Measurements from ENCODE around the gene PROSER3. TPM values are rescaled to one million over a fixed set of nuclear protein-coding genes. Genes with fewer than 3 reads are reported as not detected.

The PROSER3 gene
- total RNA-seq, 1 donor from 2014 or later = 20.8 TPM

DNA sequence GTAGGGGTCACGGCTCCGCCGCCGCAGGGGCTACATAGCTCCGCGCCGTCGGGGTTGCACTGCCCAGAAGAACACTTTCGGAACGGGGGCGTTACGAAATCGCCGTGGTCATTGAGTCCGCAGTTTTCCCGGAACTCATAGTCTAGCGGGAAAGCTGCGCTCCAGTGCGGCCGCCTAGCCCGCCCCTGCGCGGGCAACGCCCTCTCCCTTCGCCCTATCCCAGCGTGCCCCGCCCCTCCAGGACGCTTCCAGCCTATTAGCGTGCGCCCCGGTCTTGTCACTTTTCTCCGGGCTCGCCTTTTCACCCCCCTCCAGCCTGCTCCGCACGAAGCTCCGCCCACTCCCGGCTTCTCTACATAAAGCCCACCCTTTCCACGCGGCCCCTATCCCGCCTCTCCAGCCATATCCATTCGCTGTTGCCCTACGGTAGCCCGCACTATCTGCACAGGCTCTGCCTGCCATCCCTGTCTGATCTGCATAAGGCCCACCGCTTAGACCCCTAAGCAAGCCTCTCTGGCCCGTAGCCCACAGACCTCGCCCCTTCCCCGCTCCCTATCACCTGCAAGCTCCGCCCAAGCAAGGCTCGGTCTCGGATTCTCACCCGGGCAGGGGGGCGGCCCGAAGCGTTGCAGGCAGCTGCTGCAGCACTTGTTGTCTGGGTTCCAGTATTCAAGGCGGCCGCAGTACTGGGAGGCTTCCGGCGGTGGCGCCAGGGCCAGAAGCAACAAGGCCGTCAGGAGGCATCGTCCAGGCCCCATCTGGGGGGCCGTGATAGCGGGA lies 17.4 kb upstream of the PROSER3 start:
- DNase-seq (peak; percentile 99), ATAC-seq (peak; percentile 89 to 91)
- peak overlapping the region; percentile 88 for H3K27ac ChIP-seq
- H3K36me3 ChIP-seq = peaks cover 39% of the 10 kb centered on the region
- H3K9me3 ChIP-seq = no peaks in the 10 kb centered on the region
- H3K4me3 ChIP-seq = peak overlapping the region; percentile 64
- H3K27me3 ChIP-seq (ENCODE audit: low read depth) = no peaks in the 10 kb centered on the region
- intact Hi-C loops (cut with DNase I) = no loop called here
- peaks cover 41% of the 10 kb centered on the region for H3K4me1 ChIP-seq
- TF ChIP-seq, protein P1, sequence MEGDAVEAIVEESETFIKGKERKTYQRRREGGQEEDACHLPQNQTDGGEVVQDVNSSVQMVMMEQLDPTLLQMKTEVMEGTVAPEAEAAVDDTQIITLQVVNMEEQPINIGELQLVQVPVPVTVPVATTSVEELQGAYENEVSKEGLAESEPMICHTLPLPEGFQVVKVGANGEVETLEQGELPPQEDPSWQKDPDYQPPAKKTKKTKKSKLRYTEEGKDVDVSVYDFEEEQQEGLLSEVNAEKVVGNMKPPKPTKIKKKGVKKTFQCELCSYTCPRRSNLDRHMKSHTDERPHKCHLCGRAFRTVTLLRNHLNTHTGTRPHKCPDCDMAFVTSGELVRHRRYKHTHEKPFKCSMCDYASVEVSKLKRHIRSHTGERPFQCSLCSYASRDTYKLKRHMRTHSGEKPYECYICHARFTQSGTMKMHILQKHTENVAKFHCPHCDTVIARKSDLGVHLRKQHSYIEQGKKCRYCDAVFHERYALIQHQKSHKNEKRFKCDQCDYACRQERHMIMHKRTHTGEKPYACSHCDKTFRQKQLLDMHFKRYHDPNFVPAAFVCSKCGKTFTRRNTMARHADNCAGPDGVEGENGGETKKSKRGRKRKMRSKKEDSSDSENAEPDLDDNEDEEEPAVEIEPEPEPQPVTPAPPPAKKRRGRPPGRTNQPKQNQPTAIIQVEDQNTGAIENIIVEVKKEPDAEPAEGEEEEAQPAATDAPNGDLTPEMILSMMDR (IDR thresholded peaks at IDR 0.05) = peak; percentile 18

DNA sequence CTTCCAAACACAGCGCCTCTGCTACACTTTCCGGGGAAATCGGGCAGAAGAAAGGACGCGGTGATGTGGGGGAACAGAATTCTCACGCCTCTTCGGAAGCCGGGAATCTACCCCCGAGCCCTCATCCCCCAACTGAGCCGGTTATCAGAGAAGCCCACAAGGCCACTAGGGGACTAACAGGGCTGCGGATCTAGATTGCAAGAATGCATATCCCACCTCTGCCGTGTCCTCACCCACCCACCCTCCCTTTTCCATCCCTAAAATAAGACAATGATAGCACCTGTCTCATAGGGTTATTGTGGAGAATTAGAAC lies 16.8 kb upstream of the PROSER3 start:
- Histone ChIP-seq H3K9me3 (no peaks in the 10 kb centered on the region), H3K27ac (peak overlapping the region; percentile 88), H3K36me3 (peaks cover 34% of the 10 kb centered on the region), H3K4me1 (peaks cover 45% of the 10 kb centered on the region), H3K27me3 (ENCODE audit: low read depth) (no peaks in the 10 kb centered on the region), H3K4me3 (peak overlapping the region; percentile 64)
- no peak for ATAC-seq
- TF ChIP-seq, protein P1 (IDR thresholded peaks at IDR 0.05) = no peak
- no peak for DNase-seq
- intact Hi-C loops (cut with DNase I) = no loop called here

- Histone ChIP-seq H3K9me3 (no peaks in the 10 kb centered on the region), H3K4me1 (peaks cover 53% of the 10 kb centered on the region), H3K27me3 (ENCODE audit: low read depth) (no peaks in the 10 kb centered on the region), H3K4me3 (peak within 1 kb of the TSS; percentile 64), H3K27ac (peak within 1 kb of the TSS; percentile 88), H3K36me3 (peaks cover 23% of the 10 kb centered on the region)
- ATAC-seq (no peak), DNase-seq (no peak)
- intact Hi-C loops (cut with DNase I) = no loop called here
- TF ChIP-seq, protein P1 (IDR thresholded peaks at IDR 0.05) = no peak
Observed at GRCh38 chr19:35742121-35742724, 15.8 kb upstream of the PROSER3 start, which contains the start of gene IGFLR1. Gene IGFLR1 (minus strand): TSS chr19:35742452. CDS start chr19:35741180, 1,272 bp downstream.

DNA sequence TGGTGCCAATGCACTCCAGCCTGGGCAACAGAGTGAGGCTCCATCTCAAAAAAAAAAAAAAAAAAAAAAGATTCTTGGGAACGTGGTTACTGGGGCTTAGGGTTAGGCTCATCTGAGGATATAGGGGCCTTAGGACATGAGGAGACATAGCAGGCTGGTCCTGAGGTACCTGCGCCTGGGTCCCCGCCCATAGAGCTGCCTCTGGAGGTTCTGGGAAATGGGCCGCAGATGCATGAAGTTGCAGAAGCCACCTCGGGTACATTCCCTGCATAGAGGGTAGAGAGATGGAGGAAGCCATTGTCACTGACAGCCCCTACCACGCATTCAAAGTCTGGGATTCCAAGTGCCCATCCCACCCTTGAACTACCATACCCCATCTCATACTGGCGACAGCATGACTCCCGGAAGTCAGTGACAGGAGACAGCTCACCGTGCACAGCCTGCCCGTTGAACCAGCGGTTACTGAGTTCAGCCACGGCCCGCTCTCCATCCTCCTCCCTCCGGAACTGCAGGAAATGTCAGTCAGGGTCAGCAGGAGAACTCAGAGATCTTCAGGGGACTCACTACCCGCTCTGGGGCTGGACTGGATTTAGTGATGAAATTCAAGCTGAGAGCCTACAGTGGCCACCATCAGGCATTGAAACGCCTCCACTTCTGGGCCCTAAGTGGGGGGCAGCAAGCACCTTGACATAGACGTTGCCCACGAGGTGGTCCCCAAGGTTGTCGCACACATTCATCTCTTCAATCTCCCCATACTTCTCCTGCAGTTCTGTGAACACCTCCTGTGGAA lies 14.1 kb upstream of the PROSER3 start:
- H3K36me3 ChIP-seq = peaks cover 7% of the 10 kb centered on the region
- peaks cover 59% of the 10 kb centered on the region for H3K4me1 ChIP-seq
- H3K27me3 ChIP-seq (ENCODE audit: low read depth) = no peaks in the 10 kb centered on the region
- H3K27ac ChIP-seq = peak overlapping the region; percentile 100
- DNase-seq (no peak), ATAC-seq (no peak)
- H3K9me3 ChIP-seq = no peaks in the 10 kb centered on the region
- intact Hi-C loops (cut with DNase I) = no loop called here
- H3K4me3 ChIP-seq = peak overlapping the region; percentile 79
- TF ChIP-seq, protein P1 (IDR thresholded peaks at IDR 0.05) = no peak

GRCh38 chr19:35744430-35745327 lies 13.3 kb upstream of the PROSER3 start:
- DNase-seq (peak; percentile 96), ATAC-seq (peak; percentile 84 to 85)
- intact Hi-C loops (cut with DNase I) = no loop called here
- Histone ChIP-seq H3K4me3 (peak overlapping the region; percentile 79), H3K27me3 (ENCODE audit: low read depth) (no peaks in the 10 kb centered on the region), H3K27ac (peak overlapping the region; percentile 100), H3K4me1 (peaks cover 61% of the 10 kb centered on the region), H3K9me3 (no peaks in the 10 kb centered on the region), H3K36me3 (no peaks in the 10 kb centered on the region)
- TF ChIP-seq, protein P1 (IDR thresholded peaks at IDR 0.05) = peak; percentile 40

Data from lower lobe of right lung (tissue), 2 donors.